K562 (cell line): ENCODE measurements around the gene PLEKHG3. TPM values are rescaled to one million over a fixed set of nuclear protein-coding genes. Genes with fewer than 3 reads are reported as not detected.

ENCODE experiments used
- POLR2AphosphoS2 ChIP-seq: IDR thresholded peaks from 2 replicates; pipeline ENCODE4 v1.6.1; 2012; ENCODE audit warnings: low read length, improper control_type of control experiment
- RREB1 ChIP-seq: fragments of 250-450 bp; sonication (Bioruptor Pico); IDR thresholded peaks from 2 replicates; pipeline ENCODE4 v1.4.0; 2020
- THRB ChIP-seq: fragments of 450-650 bp; formaldehyde crosslinking; conservative IDR thresholded peaks from 2 replicates; pipeline ENCODE4 v1.4.0; 2022; ENCODE audit warnings: mild to moderate bottlenecking, missing genetic modification characterization
- ZNF224 ChIP-seq: sonication (generic); formaldehyde crosslinking; IDR thresholded peaks from 2 replicates; pipeline ENCODE4 v1.8.0; 2022; ENCODE audit warnings: mild to moderate bottlenecking, missing genetic modification reagents
- polyA plus RNA-seq, 8 experiments: library from polyadenylated mRNA; depleted of rRNA in 4 of 8; stranded (reverse) in 5 of 8; unstranded in 3 of 8; fragments of >200 nt; fragmentation: Nextera tagmentation in 2 of 8; fragmentation: Illumina TruSeq in 1 of 8; extraction: Ambion mirVana in 2 of 8; extraction: Trizol in 1 of 8; gene quantifications; 2 replicates each; pipeline versions ENCODE4 v1.2.1 to v1.2.3, GENCODE V29; 2011 to 2014; ENCODE audit warnings: inconsistent platforms in 1 of 8, missing spikeins in 1 of 8
- total RNA-seq, 7 experiments: library from RNA; depleted of rRNA in 6 of 7; stranded (reverse); fragments of >200 nt in 6 of 7; fragmentation: Illumina TruSeq in 2 of 7; extraction: Trizol in 2 of 7; gene quantifications; 2 replicates each; pipeline versions ENCODE4 v1.2.1 to v1.2.3, GENCODE V29; 2011 to 2021; ENCODE audit warnings: low replicate concordance in 1 of 7

The PLEKHG3 gene
- total and polyA plus RNA-seq, 9 of the 15 experiments (the other 6 are each of a cell fraction or from before 2014, with no cell fraction given), result 0.04 to 0.16 TPM; not detected in 7

GRCh38 chr14:64741961-64742360 is 37.7 kb downstream of the PLEKHG3 start (continued):
- no peak for TF ChIP-seq RREB1
- TF ChIP-seq ZNF224, result no peak
- no peak for TF ChIP-seq POLR2AphosphoS2
- no peak for TF ChIP-seq THRB (CRISPR knock-in tag)
- TF ChIP-seq, all 486 proteins: peak for 0
